ENCODE measurements around the gene DMRT1.

GRCh38 chr9:1007312-1007711, 165.8 kb downstream of the DMRT1 start:
- TF ChIP-seq REST (IDR thresholded peaks at IDR 0.05; ENCODE audit: insufficient read depth in 1 of 2, low read depth in 2 of 2, low read length in 2 of 2) (no peak), POLR2AphosphoS5 (IDR thresholded peaks at IDR 0.05; ENCODE audit: low read depth, low read length) (no peak), TAF1 (IDR thresholded peaks at IDR 0.05; ENCODE audit: borderline replicate concordance, insufficient read depth, low read length) (no peak)

Measured in PFSK-1 (cell line).